RCC 7860 (cell line): ENCODE measurements around the gene TMEM191B.
"Not testable (repeated sequence)": the region's sequence is repeated elsewhere in the genome, so short reads cannot be mapped to it uniquely, and the experiment has no call there.

Experiments used
- DNase-seq: peaks from one replicate; pipeline ENCODE4 v3.0.0-alpha.2; 2015; ENCODE audit warnings: low spot score
- FAIRE-seq: peaks from 2 replicates; lab custom pipeline; 2012; peaks lifted over from hg19 to GRCh38; lab: Jason Lieb, UNC

The TMEM191B gene

DNA sequence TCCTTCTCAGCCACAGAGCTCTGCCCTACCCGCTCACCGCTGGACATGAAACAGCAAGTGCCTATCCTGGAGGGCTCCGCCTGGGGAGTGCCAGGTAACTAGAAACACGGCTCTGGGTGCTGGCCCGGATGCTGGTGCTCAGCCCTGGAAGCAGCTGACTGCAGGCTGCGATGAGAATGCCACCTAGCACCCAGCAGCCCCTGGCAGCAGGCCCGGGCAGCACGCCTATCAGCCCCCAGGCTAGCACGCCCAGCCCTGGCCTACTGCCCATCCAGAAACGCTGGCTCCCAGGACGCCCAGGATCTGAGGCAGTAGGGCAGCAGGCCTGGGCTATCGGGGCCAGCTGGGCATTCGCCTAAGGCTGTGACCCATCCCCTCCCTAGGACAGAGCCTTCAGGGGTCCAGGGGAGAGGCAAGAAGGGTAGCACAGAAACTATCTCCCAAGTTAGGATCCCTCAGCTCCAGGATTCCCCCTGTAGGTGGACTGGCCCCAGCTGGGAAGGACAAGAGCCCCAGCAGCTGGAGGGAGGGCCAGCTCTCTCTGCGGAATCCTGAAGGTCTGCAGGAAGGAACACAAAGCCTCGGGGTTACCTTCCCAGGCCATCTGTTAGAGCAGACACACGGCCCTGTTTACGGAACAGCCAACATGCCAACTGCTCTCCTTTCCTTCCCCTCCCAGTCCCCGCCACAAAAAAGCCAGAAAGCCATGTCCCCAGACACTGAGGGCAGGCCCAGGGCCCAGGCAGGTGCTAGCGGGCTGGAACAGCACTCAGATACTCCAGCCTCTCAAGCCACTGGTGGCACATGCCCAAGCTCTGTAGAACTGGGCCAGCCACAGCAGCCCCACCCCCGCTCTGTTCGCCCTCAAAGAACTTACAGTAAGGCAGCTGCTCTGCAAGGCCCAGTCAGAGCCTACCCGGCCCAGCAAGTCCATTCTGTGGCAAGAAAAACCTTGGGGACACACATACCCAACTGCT lies 27.0 kb downstream of the TMEM191B start:
- FAIRE-seq, DNase-seq: not testable (repeated sequence)

DNA sequence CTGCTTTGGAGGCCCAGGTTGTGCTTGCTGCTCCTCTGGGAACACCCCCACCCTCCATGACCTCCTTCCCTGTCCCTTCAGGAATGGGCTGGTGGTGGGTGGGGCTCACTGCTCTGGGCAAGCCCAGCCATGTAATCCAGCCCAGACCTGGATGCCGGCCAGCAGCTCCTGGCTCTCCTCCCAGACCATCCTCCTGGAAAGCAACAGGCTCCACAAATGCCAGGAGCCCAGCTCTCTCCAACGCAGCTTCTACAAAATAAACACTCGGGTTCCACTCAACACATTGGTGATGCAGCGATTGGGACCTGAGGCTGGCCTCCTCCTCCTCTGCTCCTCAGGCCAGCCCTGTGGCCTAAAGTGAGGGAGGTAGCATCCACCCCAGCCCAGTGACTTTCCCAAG lies 30.9 kb downstream of the TMEM191B start:
- FAIRE-seq, result not testable (repeated sequence)

DNA sequence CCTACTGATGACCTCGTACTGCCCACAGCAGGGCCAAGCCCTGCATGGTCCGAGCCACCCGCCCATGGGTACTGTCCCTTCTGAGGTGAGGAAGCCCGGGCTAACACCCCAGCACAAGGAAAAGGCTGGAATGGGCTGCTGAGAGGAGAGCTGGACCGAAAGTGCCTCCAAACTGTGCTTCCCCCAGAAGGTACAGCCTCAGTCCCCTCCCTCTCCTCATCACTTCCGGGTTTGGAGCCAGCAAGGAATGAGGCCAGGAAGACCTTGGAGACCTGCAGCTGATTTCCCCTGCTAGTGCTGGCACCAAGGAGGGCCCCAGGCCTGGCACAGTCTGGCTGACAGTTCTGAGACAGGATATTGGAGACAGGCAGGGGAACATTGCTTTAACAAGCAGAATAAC lies 31.3 kb downstream of the TMEM191B start:
- not testable (repeated sequence) for FAIRE-seq, DNase-seq

More for the DNA sequence above, 30.9 kb downstream of the TMEM191B start:
- DNase-seq, result not testable (repeated sequence)

DNA sequence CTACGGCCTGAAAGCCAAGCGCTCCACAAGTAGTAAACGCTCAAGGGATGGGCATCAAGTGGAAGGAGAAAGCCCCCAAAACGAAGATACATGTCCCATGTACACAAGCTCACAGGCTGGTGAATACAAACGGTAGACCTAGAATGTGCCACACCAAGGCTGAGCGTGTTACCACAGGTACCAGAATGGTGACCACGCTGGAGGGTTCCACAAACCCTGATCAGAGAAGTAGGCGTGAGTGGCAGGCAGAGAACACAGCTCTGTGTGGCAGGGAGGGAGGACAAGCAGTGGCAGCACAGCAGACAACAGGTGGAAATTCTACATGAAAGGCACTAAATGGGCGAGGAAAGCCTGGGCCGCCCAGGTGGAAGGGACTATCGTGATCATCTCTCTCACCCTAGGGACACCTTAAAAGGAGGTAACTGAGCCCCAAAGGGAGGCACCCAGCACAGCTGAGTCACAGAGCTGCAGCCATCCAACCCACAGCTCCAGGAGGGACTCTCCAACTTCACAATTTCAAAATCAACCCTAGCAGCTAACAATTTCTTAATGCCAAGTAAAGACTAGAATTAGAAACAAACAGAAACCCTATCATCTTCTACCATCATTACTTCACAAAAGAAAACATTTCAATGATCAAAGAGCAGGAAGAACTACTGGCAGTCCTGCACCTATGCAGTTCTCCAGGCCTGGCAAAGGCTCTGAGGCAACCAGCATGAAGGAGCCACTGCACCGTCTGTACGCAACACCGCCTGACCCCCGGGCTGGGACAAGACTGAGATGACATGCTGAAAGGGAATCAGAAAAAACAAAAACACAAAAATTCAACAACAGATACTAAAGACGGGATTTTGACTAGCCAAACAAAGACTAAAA lies 32.7 kb downstream of the TMEM191B start:
- DNase-seq, FAIRE-seq: not testable (repeated sequence)

DNA sequence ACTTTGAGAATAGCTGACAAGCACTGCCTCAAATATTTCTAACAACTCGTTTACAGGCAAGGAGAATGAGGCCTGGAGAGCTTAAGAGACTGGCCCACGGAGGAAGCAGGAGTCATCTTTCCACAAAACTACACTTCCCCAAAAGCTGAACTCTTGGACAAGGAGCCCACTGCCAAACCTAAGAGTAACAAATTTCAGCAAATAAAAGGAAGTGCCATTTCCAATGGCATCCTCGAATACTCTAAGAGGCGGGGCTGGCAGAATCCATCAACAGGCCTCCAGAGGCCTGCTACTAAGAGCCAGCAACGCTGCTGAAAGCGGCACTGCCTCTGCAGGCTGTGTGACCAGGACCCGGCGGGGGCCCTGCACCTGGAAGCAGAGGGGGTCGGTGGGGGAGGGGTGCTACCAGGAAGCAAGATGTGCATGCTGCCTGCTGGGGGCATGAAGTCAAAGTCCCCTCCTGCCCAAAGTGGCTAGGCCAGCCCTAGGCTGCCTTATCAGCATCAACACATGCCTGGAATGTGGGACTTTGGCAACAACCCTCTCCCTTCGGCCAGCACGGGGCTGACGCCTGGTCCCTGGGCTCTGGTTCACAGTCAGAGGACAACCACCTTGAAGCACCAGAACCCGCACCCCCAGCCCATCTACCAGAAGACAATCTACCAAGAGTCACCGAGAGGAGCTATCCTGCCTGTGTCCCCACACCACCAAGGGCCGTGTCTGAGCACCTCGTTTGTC lies 43.1 kb downstream of the TMEM191B start:
- FAIRE-seq, DNase-seq: not testable (repeated sequence)

DNA sequence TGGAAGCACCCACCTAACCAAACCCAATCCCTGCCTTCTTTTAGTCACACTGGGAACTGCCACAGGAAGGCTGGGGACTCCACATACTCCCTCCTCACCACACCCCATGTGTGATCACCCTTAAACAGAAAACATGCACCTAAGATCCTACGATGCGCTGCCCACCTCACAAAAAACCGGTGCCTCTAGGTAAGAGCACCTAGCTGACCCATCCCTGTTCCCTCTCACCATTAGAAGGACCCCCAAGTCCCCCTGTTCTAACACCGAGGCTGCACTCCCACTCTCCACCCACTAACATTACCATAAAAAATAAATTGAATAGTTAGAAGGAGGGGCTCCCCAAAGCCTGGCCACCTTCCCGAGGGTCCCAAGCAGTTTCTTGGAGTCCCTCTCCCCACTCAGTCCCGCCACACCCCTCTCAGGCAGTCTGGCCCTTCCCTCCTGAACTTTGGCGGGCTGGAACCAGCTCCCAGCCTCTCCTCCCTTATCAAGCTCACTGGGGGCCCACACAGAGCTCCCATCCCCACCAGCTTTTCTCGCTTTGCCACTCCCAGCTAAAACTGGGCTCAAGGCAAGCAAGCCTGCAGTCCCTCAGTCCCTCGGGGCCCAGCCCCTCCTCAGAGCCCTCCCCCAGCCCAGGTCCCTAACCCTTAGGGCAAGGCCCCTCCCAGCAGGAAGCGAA lies 46.0 kb downstream of the TMEM191B start:
- not testable (repeated sequence) for DNase-seq, FAIRE-seq

DNA sequence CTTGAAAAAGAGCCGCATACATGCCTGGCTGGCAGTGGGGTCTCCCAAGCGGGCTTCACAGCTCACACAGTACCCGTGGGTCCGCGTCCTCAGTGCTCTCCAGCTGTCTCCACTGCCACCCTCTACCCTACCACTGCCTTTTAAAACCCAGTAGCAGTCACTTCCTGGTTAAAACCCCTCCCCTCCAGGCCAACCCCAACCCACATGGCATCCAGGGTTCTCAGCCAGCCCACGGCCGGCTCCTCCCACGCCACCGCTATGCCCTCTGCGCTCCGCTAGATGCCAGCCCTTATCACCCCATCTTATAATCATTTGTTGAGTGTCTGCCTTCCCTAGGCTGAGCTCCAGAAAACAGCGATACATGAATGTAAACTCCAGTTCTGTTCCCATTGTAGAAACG lies 47.0 kb downstream of the TMEM191B start:
- not testable (repeated sequence) for FAIRE-seq, DNase-seq

DNA sequence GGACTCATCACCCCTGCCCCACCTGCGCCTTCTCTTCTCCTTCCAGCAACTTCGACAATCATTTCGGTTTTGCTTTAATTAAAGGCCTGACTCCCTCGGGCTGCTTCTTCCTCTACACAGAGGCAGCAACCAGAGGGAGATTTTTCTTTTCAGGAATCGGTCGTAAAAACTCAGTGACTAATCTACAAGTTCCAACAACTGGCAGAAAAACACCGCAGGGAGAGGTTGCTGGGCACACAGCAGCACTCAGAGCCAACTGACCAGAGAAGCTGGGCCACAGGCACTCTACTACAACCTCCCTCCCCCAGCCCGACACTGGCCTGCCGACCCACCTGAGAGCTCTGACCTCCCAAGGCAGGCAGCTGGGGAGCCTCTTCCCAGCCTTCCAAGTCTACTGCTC lies 48.1 kb downstream of the TMEM191B start:
- not testable (repeated sequence) for DNase-seq, FAIRE-seq

DNA sequence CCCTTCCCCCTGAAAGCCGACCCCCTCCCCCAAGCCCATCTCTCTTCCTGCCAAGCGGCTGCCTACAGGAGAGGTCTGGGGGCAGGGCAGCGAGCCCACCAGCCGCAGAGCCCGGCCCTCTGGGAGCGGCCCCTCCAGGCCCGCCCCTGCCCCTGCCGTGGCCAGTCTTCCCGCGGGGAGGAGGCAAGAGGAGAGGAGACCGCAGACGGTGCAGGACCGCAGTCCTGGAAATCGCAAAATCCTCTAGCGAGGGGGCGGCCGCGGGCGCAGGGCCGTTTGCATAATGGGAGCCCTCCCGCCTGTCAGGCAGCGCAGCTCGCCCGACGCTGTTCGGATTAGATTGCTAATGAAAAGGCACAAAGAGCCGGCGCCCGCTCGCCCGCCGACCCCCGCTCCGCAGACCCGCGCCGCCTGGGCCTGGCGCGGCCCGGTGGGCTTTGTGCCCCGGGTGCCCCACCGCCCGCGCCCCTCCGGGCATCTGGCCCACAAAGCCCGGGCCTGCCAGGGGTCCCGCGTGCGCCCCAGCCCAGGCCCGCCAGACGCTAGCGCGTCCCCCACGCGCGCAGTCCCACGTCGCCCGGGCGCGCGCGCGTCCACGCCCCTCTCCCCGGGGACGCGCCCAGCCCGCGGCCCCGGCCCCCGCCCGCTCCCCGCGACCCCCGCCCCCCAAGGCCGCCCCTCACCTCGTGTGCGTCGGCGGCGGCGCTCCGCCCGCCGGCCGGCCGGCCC lies 49.7 kb downstream of the TMEM191B start:
- FAIRE-seq, result not testable (repeated sequence)

DNA sequence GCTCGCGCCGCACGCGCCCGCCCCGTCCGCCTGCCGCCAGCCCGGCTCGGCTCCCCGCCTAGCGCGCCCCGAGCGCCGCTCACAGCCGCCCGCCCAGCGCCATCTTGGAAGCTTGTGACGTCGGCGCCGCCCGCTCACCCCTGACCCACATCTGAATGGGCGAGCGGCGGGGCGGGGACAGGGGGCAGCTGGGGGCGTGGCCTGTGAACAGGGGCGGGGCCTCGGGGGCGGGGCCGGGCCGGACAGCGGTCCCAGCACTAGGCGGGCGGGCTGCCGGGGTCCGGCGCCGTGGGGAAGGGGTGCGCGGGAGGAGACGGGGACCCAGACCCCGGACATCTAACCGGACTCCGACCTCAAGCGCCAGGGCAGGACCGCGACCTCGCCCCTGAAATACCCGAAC lies 50.2 kb downstream of the TMEM191B start:
- not testable (repeated sequence) for FAIRE-seq, DNase-seq

More for the DNA sequence above, 49.7 kb downstream of the TMEM191B start:
- DNase-seq, result not testable (repeated sequence)
